Gastroesophageal sphincter (tissue), 3 donors: ENCODE measurements around the gene RPS27A.
"Not testable (repeated sequence)": the region's sequence is repeated elsewhere in the genome, so short reads cannot be mapped to it uniquely, and the experiment has no call there.

Source experiments
- CTCF ChIP-seq, 4 experiments: fragments of 200-600 bp in 2 of 4; fragments of 450-650 bp in 2 of 4; sonication (generic) in 1 of 4; IDR thresholded peaks; one replicate each; pipeline ENCODE4 v1.5.1; 2017 to 2019; ENCODE audit warnings: antibody characterized with exemption in 4 of 4, mild to moderate bottlenecking in 2 of 4, moderate library complexity in 2 of 4
- EP300 ChIP-seq: sonication (generic); formaldehyde crosslinking; IDR thresholded peaks from one replicate; pipeline ENCODE4 v1.6.1; 2017; ENCODE audit warnings: antibody characterized with exemption, mild to moderate bottlenecking
- POLR2A ChIP-seq, 2 donors: fragments of 450-650 bp; IDR thresholded peaks; one replicate each; pipeline ENCODE4 v1.6.1; 2017; ENCODE audit warnings: antibody characterized with exemption in 2 of 2, mild to moderate bottlenecking in 2 of 2, moderate library complexity in 1 of 2
- POLR2AphosphoS5 ChIP-seq: sonication (generic); formaldehyde crosslinking; IDR thresholded peaks from one replicate; pipeline ENCODE4 v1.6.1; 2017; ENCODE audit warnings: antibody characterized with exemption

GRCh38 chr2:55227437-55228225 lies 4.9 kb upstream of the RPS27A start:
- not testable (repeated sequence) for TF ChIP-seq POLR2AphosphoS5; CTCF (IDR thresholded peaks at IDR 0.05); POLR2A (IDR thresholded peaks at IDR 0.05); EP300
